SK-N-SH treated with all-trans-retinoic acid at 6 μM for 48 hours (cell line): ENCODE results near the gene SIN3A.

Experiments
- PPARA ChIP-seq: fragments of 250-450 bp; sonication (Bioruptor Pico); IDR thresholded peaks from 2 replicates; pipeline ENCODE4 v1.5.0; 2020; ENCODE audit warnings: mild to moderate bottlenecking, borderline replicate concordance
- ZFP3 ChIP-seq: fragments of 250-450 bp; sonication (Bioruptor Pico); IDR thresholded peaks from 2 replicates; pipeline ENCODE4 v1.5.0; 2020; ENCODE audit warnings: mild to moderate bottlenecking, moderate library complexity
- ZNF70 ChIP-seq: fragments of 450-650 bp; formaldehyde crosslinking; IDR thresholded peaks from 2 replicates; pipeline ENCODE4 v1.5.0; 2020; ENCODE audit warnings: mild to moderate bottlenecking, moderate library complexity
- TF ChIP-seq, protein P1 (sequence below): fragments of 250-450 bp; sonication (Bioruptor Pico); IDR thresholded peaks from 2 replicates; pipeline ENCODE4 v1.5.1; 2020; ENCODE audit warnings: low read depth, mild to moderate bottlenecking, moderate library complexity

DNA sequence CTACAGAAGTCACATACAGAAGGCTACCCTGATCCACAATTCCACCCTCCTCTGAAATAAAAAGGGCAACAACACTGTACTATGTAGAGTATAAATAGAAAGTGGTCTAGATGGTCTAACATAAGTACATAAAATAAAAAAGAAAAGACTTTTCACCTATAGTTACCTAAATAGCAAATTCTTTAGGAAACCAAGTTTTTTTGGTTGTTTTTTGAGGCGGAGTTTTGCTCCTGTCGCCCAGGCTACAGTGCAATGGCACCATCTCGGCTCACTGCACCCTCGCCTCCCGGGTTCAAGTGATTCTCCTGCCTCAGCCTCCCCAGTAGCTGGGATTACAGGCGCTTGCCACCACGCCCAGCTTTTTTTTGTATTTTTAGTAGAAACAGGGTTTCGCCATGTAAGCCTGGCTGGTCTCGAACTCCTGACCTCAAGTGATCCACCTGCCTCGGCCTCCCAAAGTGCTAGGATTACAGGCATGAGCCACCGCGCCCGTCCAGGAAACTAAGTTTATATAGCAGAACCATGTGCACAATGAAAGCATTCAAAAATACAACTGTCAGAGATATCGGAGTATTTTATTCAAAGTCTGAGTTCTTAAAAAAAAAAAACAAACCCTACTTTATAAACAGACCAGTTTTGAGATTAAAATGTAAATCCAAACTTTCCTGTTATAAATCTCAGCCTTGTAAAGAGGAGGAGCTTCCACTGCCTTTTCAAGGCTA is 1.7 kb downstream of the SIN3A start:
- TF ChIP-seq ZNF70: no peak
- TF ChIP-seq, protein P1, sequence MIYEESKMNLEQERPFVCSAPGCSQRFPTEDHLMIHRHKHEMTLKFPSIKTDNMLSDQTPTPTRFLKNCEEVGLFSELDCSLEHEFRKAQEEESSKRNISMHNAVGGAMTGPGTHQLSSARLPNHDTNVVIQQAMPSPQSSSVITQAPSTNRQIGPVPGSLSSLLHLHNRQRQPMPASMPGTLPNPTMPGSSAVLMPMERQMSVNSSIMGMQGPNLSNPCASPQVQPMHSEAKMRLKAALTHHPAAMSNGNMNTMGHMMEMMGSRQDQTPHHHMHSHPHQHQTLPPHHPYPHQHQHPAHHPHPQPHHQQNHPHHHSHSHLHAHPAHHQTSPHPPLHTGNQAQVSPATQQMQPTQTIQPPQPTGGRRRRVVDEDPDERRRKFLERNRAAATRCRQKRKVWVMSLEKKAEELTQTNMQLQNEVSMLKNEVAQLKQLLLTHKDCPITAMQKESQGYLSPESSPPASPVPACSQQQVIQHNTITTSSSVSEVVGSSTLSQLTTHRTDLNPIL (CRISPR knock-in tag): no peak
- no peak for TF ChIP-seq PPARA (CRISPR knock-in tag)
- no peak for TF ChIP-seq ZFP3 (CRISPR knock-in tag)
